ENCODE data around the gene IQGAP1. TPM values are rescaled to one million over a fixed set of nuclear protein-coding genes. Genes with fewer than 3 reads are reported as not detected.
"Not testable (repeated sequence)": the region's sequence is repeated elsewhere in the genome, so short reads cannot be mapped to it uniquely, and the experiment has no call there.

IQGAP1 gene
- polyA plus RNA-seq, 1 donor (not counting 4 experiments of a cell fraction or from before 2014, with no cell fraction given): 310 TPM

GRCh38 chr15:90345857-90346256 is 42.2 kb upstream of the IQGAP1 start:
- dilution Hi-C loops (cut with MboI; ENCODE audit: extremely low pct_ligation_motif_present, low sequenced_read_pairs): no loop called here
- H4K20me1 ChIP-seq (ENCODE audit: control insufficient read depth, extremely low read depth, insufficient read depth, low read length): no peaks in the 10 kb centered on the region
- FAIRE-seq: no peak

GRCh38 chr15:90347431-90348065 is 40.5 kb upstream of the IQGAP1 start:
- H3K4me1 ChIP-seq (ENCODE audit: control insufficient read depth, extremely low read depth, insufficient read depth, low read length): peaks cover 28% of the 10 kb centered on the region
- H3K9ac ChIP-seq (ENCODE audit: control insufficient read depth, extremely low read depth, insufficient read depth, low read length); H3K4me2 ChIP-seq (ENCODE audit: control insufficient read depth, extremely low read depth, insufficient read depth, low read depth, low read length); H3K79me2 ChIP-seq (ENCODE audit: control insufficient read depth, insufficient read depth, low read length); H3K4me3 ChIP-seq (ENCODE audit: control insufficient read depth in 2 of 3, extremely low read depth in 1 of 3, insufficient read depth in 2 of 3, low read depth in 1 of 3, low read length in 3 of 3); H3K27ac ChIP-seq (ENCODE audit: control insufficient read depth, insufficient read depth, low read length); H3K9me3 ChIP-seq (ENCODE audit: control insufficient read depth, low read depth, low read length); H3K9me1 ChIP-seq (ENCODE audit: control insufficient read depth, extremely low read depth, insufficient read depth, low read length); H3K27me3 ChIP-seq (ENCODE audit: control insufficient read depth, extremely low read depth, insufficient read depth, low read length); FAIRE-seq; DNase-seq (ENCODE audit: low read depth, low spot score); H4K20me1 ChIP-seq (ENCODE audit: control insufficient read depth, extremely low read depth, insufficient read depth, low read length); H2AFZ ChIP-seq (ENCODE audit: control insufficient read depth, low read length); H3K36me3 ChIP-seq (ENCODE audit: control insufficient read depth in 2 of 2, extremely low read depth in 1 of 2, insufficient read depth in 2 of 2, low read length in 2 of 2); dilution Hi-C loops (cut with MboI; ENCODE audit: extremely low pct_ligation_motif_present, low sequenced_read_pairs): not testable (repeated sequence)

More at GRCh38 chr15:90345857-90346256, 42.2 kb upstream of the IQGAP1 start:
- H3K9me3 ChIP-seq (ENCODE audit: control insufficient read depth, low read depth, low read length): no peaks in the 10 kb centered on the region
- no peak overlapping the region for H2AFZ ChIP-seq (ENCODE audit: control insufficient read depth, low read length)
- no peak for DNase-seq (ENCODE audit: low read depth, low spot score)
- H3K4me2 ChIP-seq (ENCODE audit: control insufficient read depth, extremely low read depth, insufficient read depth, low read depth, low read length): no peak overlapping the region
- no peaks in the 10 kb centered on the region for H3K27me3 ChIP-seq (ENCODE audit: control insufficient read depth, extremely low read depth, insufficient read depth, low read length)
- no peak overlapping the region for H3K9ac ChIP-seq (ENCODE audit: control insufficient read depth, extremely low read depth, insufficient read depth, low read length)
- no peak overlapping the region for H3K4me3 ChIP-seq (ENCODE audit: control insufficient read depth in 2 of 3, extremely low read depth in 1 of 3, insufficient read depth in 2 of 3, low read depth in 1 of 3, low read length in 3 of 3)
- H3K79me2 ChIP-seq (ENCODE audit: control insufficient read depth, insufficient read depth, low read length): no peaks in the 10 kb centered on the region
- no peak for TF ChIP-seq EZH2 (IDR thresholded peaks at IDR 0.05; ENCODE audit: low read length)
- TF ChIP-seq, protein P1, sequence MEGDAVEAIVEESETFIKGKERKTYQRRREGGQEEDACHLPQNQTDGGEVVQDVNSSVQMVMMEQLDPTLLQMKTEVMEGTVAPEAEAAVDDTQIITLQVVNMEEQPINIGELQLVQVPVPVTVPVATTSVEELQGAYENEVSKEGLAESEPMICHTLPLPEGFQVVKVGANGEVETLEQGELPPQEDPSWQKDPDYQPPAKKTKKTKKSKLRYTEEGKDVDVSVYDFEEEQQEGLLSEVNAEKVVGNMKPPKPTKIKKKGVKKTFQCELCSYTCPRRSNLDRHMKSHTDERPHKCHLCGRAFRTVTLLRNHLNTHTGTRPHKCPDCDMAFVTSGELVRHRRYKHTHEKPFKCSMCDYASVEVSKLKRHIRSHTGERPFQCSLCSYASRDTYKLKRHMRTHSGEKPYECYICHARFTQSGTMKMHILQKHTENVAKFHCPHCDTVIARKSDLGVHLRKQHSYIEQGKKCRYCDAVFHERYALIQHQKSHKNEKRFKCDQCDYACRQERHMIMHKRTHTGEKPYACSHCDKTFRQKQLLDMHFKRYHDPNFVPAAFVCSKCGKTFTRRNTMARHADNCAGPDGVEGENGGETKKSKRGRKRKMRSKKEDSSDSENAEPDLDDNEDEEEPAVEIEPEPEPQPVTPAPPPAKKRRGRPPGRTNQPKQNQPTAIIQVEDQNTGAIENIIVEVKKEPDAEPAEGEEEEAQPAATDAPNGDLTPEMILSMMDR (optimal IDR thresholded peaks at IDR 0.05 in 1 of 3, IDR thresholded peaks at IDR 0.05 in 1 of 3, conservative IDR thresholded peaks at IDR 0.05 in 1 of 3; ENCODE audit: extremely low read depth in 1 of 3, insufficient read depth in 2 of 3, low read length in 3 of 3): no peak
- no peaks in the 10 kb centered on the region for H3K36me3 ChIP-seq (ENCODE audit: control insufficient read depth in 2 of 2, extremely low read depth in 1 of 2, insufficient read depth in 2 of 2, low read length in 2 of 2)
- no peak overlapping the region for H3K27ac ChIP-seq (ENCODE audit: control insufficient read depth, insufficient read depth, low read length)
- H3K4me1 ChIP-seq (ENCODE audit: control insufficient read depth, extremely low read depth, insufficient read depth, low read length): peaks cover 20% of the 10 kb centered on the region
- no peaks in the 10 kb centered on the region for H3K9me1 ChIP-seq (ENCODE audit: control insufficient read depth, extremely low read depth, insufficient read depth, low read length)

- Histone ChIP-seq H3K4me1 (ENCODE audit: control insufficient read depth, extremely low read depth, insufficient read depth, low read length) (peaks cover 30% of the 10 kb centered on the region), H3K4me2 (ENCODE audit: control insufficient read depth, extremely low read depth, insufficient read depth, low read depth, low read length) (peak overlapping the region; percentile 49), H4K20me1 (ENCODE audit: control insufficient read depth, extremely low read depth, insufficient read depth, low read length) (no peaks in the 10 kb centered on the region), H3K27ac (ENCODE audit: control insufficient read depth, insufficient read depth, low read length) (peak overlapping the region; percentile 10), H3K4me3 (ENCODE audit: control insufficient read depth in 2 of 3, extremely low read depth in 1 of 3, insufficient read depth in 2 of 3, low read depth in 1 of 3, low read length in 3 of 3) (no peak overlapping the region), H3K9me3 (ENCODE audit: control insufficient read depth, low read depth, low read length) (no peaks in the 10 kb centered on the region), H2AFZ (ENCODE audit: control insufficient read depth, low read length) (peak overlapping the region; percentile 79), H3K9me1 (ENCODE audit: control insufficient read depth, extremely low read depth, insufficient read depth, low read length) (no peaks in the 10 kb centered on the region), H3K36me3 (ENCODE audit: control insufficient read depth in 2 of 2, extremely low read depth in 1 of 2, insufficient read depth in 2 of 2, low read length in 2 of 2) (no peaks in the 10 kb centered on the region), H3K9ac (ENCODE audit: control insufficient read depth, extremely low read depth, insufficient read depth, low read length) (peak overlapping the region; percentile 24), H3K27me3 (ENCODE audit: control insufficient read depth, extremely low read depth, insufficient read depth, low read length) (no peaks in the 10 kb centered on the region), H3K79me2 (ENCODE audit: control insufficient read depth, insufficient read depth, low read length) (no peaks in the 10 kb centered on the region)
- FAIRE-seq (peak; percentile 78), DNase-seq (ENCODE audit: low read depth, low spot score) (no peak)
- dilution Hi-C loops (cut with MboI; ENCODE audit: extremely low pct_ligation_motif_present, low sequenced_read_pairs): no loop called here
- TF ChIP-seq EZH2 (IDR thresholded peaks at IDR 0.05; ENCODE audit: low read length): no peak
- TF ChIP-seq, protein P1 (optimal IDR thresholded peaks at IDR 0.05 in 1 of 3, IDR thresholded peaks at IDR 0.05 in 1 of 3, conservative IDR thresholded peaks at IDR 0.05 in 1 of 3; ENCODE audit: extremely low read depth in 1 of 3, insufficient read depth in 2 of 3, low read length in 3 of 3): no peak
Observed at GRCh38 chr15:90348456-90348855, 39.6 kb upstream of the IQGAP1 start.
